Subcutaneous adipose tissue (tissue), 4 donors: Measurements from ENCODE around the gene GATA2. TPM values are rescaled to one million over a fixed set of nuclear protein-coding genes. Genes with fewer than 3 reads are reported as not detected.

Source experiments
- total RNA-seq, 4 donors: library from RNA; depleted of rRNA; stranded (reverse); fragments of >200 nt; gene quantifications; one replicate each; pipeline ENCODE4 v1.1.0, GENCODE V29; 2016
- TF ChIP-seq, protein P1 (sequence below): fragments of 450-650 bp; IDR thresholded peaks from one replicate; pipeline ENCODE4 v1.5.1; 2016; ENCODE audit warnings: low read depth, mild to moderate bottlenecking, control low read depth, antibody characterized with exemption, moderate library complexity

The GATA2 gene
- total RNA-seq, 4 donors from 2014 or later = 2.4 to 26.6 (median 11.0) TPM

DNA sequence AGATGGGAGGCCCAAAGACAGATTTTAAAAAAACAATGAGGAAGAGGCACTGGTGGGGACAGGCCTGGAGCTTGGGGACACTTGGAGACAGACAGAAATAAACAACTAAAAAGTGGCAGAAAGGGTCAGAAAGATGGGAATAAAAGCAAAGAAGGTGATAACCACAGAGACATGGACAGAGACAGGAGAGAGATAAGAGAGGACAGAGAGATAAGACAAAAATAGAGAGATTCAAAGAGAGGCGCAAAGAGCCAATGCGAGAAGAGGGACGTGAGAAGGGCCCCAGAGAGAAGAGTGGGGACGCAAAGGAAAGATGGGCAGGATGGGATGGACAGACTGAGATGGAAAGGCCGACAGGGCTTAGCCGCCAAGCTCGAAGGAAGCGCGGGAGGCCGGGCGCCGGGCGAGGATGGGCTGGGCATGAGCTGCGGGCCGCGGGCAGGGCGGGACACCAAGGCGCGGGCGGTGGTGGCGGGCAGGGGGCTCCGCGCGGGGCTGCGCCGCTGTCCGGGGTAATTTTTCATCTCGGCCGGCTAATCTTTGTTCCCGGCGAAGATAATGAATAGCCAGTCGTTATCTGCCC, 3.1 kb upstream of the GATA2 start:
- TF ChIP-seq, protein P1, sequence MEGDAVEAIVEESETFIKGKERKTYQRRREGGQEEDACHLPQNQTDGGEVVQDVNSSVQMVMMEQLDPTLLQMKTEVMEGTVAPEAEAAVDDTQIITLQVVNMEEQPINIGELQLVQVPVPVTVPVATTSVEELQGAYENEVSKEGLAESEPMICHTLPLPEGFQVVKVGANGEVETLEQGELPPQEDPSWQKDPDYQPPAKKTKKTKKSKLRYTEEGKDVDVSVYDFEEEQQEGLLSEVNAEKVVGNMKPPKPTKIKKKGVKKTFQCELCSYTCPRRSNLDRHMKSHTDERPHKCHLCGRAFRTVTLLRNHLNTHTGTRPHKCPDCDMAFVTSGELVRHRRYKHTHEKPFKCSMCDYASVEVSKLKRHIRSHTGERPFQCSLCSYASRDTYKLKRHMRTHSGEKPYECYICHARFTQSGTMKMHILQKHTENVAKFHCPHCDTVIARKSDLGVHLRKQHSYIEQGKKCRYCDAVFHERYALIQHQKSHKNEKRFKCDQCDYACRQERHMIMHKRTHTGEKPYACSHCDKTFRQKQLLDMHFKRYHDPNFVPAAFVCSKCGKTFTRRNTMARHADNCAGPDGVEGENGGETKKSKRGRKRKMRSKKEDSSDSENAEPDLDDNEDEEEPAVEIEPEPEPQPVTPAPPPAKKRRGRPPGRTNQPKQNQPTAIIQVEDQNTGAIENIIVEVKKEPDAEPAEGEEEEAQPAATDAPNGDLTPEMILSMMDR = no peak

DNA sequence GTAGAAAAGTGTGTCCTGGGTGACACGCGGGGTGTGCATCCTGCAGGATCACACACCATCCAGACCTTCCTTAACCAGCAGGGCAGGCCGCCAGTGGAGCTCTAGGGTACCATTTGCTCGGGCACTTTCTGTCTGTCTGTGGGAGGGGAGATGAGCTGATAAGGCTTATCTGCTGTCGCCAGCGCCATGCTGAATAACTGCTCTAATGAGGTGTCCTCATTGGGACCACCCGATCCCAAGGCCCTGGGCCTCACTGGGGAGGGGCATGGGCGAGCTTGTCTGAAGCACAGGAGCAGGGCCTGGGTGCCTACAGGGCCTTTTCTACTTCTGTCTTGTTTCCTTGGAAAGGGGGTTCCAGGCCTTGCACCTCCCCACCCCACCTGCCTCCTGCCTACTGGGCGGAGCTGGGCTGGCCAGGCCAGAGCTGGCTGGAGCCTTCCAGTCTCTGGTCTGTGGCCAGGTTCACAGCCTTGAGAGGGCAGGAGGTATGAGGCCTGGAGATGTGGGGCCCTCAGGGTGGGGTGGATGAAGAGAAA, 2.5 kb upstream of the GATA2 start:
- TF ChIP-seq, protein P1 = no peak

DNA sequence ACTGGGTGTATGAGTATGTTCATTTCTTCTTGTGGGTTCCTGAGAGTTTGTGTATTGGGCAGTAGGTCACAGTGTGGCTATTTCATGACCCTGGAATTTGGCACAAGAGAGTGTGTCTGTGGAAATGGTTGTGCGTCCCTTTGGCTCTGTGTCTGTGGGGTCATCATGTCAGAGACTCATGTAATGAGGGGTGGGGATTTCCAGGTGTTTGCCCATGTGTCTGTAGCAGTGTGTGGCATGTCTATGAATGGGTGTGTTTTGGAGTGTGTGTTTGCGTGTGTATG, 1.3 kb upstream of the GATA2 start:
- TF ChIP-seq, protein P1 = no peak

DNA sequence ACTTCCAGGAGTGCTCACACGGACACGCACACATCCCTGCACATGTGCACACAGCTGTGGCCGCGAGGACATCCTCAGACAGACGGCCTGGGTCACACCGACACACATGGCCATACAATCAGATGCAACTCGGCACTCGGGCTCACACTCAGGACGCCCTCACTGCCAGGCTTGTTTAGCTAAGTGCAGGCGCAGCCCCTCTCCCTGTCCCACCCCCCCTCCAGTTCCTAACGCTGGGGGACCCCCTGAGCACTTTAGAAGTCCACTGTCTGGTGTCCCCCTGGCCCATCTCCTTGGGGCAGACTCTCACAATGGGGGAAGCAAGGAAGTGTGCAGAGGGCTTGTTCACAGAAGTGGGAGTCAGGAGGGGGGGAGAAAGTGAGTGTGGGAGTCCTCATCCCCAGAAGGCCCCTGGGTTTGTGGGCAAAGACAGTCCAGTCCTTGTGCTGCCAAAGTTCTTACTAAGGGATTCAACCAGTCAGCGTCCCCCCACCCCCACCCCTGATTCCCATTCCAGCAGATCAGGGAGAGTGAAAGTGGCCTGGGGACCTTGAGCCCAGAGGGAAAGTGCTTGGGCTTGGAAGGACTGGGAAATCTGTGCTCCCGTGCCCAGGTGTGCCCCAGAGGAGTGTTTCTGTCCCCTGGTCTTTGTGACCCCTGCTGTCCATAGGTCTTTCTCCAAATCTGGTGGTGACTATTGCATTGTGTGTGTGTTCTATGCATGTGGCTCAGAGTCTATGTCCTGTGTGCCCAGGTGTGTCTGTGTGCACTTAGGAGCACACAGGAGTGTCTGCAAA, 767 bp upstream of the GATA2 start:
- TF ChIP-seq, protein P1 = no peak

DNA sequence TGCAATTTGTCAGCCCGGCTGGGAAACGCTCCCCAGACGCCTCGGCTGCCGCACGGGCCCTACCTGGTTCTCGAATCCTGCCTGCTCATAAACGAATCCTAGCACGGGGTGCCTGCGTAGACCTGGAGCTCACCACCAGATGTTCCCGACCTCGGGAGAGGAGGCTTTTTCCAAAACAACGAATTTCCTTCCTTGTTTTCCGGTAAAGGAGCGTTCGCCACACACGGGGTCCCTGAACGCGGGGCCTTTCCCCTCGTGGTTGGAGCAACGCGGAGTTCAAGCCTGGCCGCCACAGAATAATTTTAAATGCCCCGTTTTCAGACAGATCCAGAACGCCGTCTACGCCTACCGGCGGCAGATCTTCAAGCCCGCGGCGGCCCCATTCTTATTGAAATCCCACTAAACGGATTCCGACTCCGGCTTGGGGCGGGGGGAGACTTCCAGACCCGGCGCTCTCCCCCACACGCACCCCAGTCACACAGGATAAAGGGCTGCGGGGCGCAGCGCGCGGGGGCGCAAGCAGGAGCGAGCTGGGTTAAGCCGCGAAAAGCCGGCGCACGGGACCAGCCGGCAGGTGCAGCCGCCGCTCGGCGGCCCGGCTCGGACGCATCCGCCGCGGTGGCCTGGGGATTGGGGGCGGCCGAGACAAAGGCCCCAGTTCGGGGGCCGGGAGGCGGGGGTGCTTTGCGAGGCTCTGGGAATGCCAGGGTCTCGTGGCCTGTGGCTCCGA, 895 bp downstream of the GATA2 start:
- TF ChIP-seq, protein P1 = no peak

DNA sequence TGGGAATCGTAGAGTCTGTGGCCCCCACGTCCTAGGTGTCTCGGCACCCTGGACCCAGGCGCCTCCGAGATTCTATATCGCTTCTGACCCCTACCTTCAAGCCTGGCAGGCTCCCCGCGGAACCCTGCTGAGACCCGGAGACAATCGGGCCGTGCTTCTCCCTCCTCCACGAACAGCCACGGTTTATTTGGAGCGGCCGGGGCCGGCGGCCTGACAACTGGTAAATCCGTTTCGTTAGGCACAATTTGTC, 1.4 kb downstream of the GATA2 start:
- TF ChIP-seq, protein P1 = no peak
